ENCODE measurements around the gene BMP5.

BMP5 gene

GRCh38 chr6:55825402-55826051, 49.9 kb downstream of the BMP5 start:
- H3K4me3 ChIP-seq (ENCODE audit: low read length), result no peak overlapping the region
- DNase-seq (ENCODE audit: low read depth, low spot score), result no peak

- H3K4me3 ChIP-seq (ENCODE audit: low read length), result no peak overlapping the region
- DNase-seq (ENCODE audit: low read depth, low spot score), result no peak
Observed at GRCh38 chr6:55822815-55823214, 52.6 kb downstream of the BMP5 start.

GRCh38 chr6:55822005-55822404, 53.4 kb downstream of the BMP5 start:
- no peak overlapping the region for H3K4me3 ChIP-seq (ENCODE audit: low read length)
- no peak for DNase-seq (ENCODE audit: low read depth, low spot score)

- no peak overlapping the region for H3K4me3 ChIP-seq (ENCODE audit: low read length)
- no peak for DNase-seq (ENCODE audit: low read depth, low spot score)
Observed at GRCh38 chr6:55820696-55821095, 54.7 kb downstream of the BMP5 start.

GRCh38 chr6:55819811-55820210, 55.6 kb downstream of the BMP5 start:
- H3K4me3 ChIP-seq (ENCODE audit: low read length), result no peak overlapping the region
- DNase-seq (ENCODE audit: low read depth, low spot score), result no peak

GRCh38 chr6:55818482-55818881, 56.9 kb downstream of the BMP5 start:
- H3K4me3 ChIP-seq (ENCODE audit: low read length), result no peak overlapping the region
- DNase-seq (ENCODE audit: low read depth, low spot score), result no peak

GRCh38 chr6:55812509-55812908, 62.9 kb downstream of the BMP5 start:
- DNase-seq (ENCODE audit: low read depth, low spot score), result no peak

GRCh38 chr6:55811074-55811473, 64.3 kb downstream of the BMP5 start:
- no peak overlapping the region for H3K4me3 ChIP-seq (ENCODE audit: low read length)
- DNase-seq (ENCODE audit: low read depth, low spot score), result no peak

More at GRCh38 chr6:55812509-55812908, 62.9 kb downstream of the BMP5 start:
- no peak overlapping the region for H3K4me3 ChIP-seq (ENCODE audit: low read length)

- no peak overlapping the region for H3K4me3 ChIP-seq (ENCODE audit: low read length)
Observed at GRCh38 chr6:55802259-55802658, 73.1 kb downstream of the BMP5 start.

GRCh38 chr6:55798571-55798970, 76.8 kb downstream of the BMP5 start:
- H3K4me3 ChIP-seq (ENCODE audit: low read length), result no peak overlapping the region
- DNase-seq (ENCODE audit: low read depth, low spot score), result no peak

More at GRCh38 chr6:55802259-55802658, 73.1 kb downstream of the BMP5 start:
- no peak for DNase-seq (ENCODE audit: low read depth, low spot score)

- DNase-seq (ENCODE audit: low read depth, low spot score), result no peak
- no peak overlapping the region for H3K4me3 ChIP-seq (ENCODE audit: low read length)
Observed at GRCh38 chr6:55794136-55794812, 81.1 kb downstream of the BMP5 start.

GRCh38 chr6:55785273-55785672, 90.1 kb downstream of the BMP5 start:
- no peak overlapping the region for H3K4me3 ChIP-seq (ENCODE audit: low read length)
- no peak for DNase-seq (ENCODE audit: low read depth, low spot score)

GRCh38 chr6:55782275-55782674, 93.1 kb downstream of the BMP5 start:
- no peak overlapping the region for H3K4me3 ChIP-seq (ENCODE audit: low read length)
- DNase-seq (ENCODE audit: low read depth, low spot score), result no peak

- no peak for DNase-seq (ENCODE audit: low read depth, low spot score)
- no peak overlapping the region for H3K4me3 ChIP-seq (ENCODE audit: low read length)
Observed at GRCh38 chr6:55778705-55779104, 96.7 kb downstream of the BMP5 start.

GRCh38 chr6:55777469-55777868, 97.9 kb downstream of the BMP5 start:
- DNase-seq (ENCODE audit: low read depth, low spot score), result no peak

GRCh38 chr6:55776113-55776512, 99.3 kb downstream of the BMP5 start:
- H3K4me3 ChIP-seq (ENCODE audit: low read length), result no peak overlapping the region
- DNase-seq (ENCODE audit: low read depth, low spot score), result no peak

More at GRCh38 chr6:55777469-55777868, 97.9 kb downstream of the BMP5 start:
- H3K4me3 ChIP-seq (ENCODE audit: low read length), result no peak overlapping the region

- H3K4me3 ChIP-seq (ENCODE audit: low read length), result no peak overlapping the region
- DNase-seq (ENCODE audit: low read depth, low spot score), result no peak
Observed at GRCh38 chr6:55775029-55775318, 100.4 kb downstream of the BMP5 start.

GRCh38 chr6:55774286-55775028, 100.9 kb downstream of the BMP5 start:
- H3K4me3 ChIP-seq (ENCODE audit: low read length), result no peak overlapping the region
- DNase-seq (ENCODE audit: low read depth, low spot score), result no peak

- H3K4me3 ChIP-seq (ENCODE audit: low read length), result no peak overlapping the region
- no peak for DNase-seq (ENCODE audit: low read depth, low spot score)
Observed at GRCh38 chr6:55773620-55774216, 101.7 kb downstream of the BMP5 start.

GRCh38 chr6:55772730-55773129, 102.7 kb downstream of the BMP5 start:
- DNase-seq (ENCODE audit: low read depth, low spot score), result no peak
- H3K4me3 ChIP-seq (ENCODE audit: low read length), result no peak overlapping the region
